ENCODE data around the gene MICOS13.

- TF ChIP-seq CTCF (conservative IDR thresholded peaks at IDR 0.05) (no peak), ZFX (IDR thresholded peaks at IDR 0.05) (no peak)
Measured at GRCh38 chr19:5628919-5629481, 51.3 kb downstream of the MICOS13 start.
